ENCODE results near the gene LMTK2.

- TF ChIP-seq CTCF (IDR thresholded peaks at IDR 0.05) (no peak), POLR2A (IDR thresholded peaks at IDR 0.05) (no peak)
Observed at GRCh38 chr7:98202367-98203195, 95.9 kb downstream of the LMTK2 start.
